Limb (tissue), 2 donors: Measurements from ENCODE around the gene MUC2.
"Not testable (repeated sequence)": the region's sequence is repeated elsewhere in the genome, so short reads cannot be mapped to it uniquely, and the experiment has no call there.

Source experiments
- DNase-seq, 2 donors: peaks; one replicate each; pipeline ENCODE4 v3.0.0-alpha.2; 2016; ENCODE audit errors: extremely low spot score in 2 of 2

Gene MUC2

GRCh38 chr11:1104411-1105182 is 29.9 kb downstream of the MUC2 start:
- no peak for DNase-seq

DNA sequence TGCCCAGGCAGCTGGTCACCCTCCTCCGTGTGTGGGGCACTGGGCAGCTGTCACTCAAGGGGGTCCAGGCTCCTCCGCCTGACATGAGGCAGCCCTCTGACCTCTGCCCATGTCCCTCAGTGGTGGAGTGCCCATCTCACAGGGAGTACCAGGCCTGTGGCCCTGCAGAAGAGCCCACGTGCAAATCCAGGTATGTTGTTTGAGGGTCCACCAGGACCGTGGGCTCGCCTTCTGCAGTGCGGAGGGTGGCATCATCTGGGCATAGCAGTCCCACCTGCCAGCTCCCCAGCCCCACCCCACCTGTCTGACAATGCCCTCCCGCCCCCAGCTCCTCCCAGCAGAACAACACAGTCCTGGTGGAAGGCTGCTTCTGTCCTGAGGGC is 30.5 kb downstream of the MUC2 start:
- no peak for DNase-seq

DNA sequence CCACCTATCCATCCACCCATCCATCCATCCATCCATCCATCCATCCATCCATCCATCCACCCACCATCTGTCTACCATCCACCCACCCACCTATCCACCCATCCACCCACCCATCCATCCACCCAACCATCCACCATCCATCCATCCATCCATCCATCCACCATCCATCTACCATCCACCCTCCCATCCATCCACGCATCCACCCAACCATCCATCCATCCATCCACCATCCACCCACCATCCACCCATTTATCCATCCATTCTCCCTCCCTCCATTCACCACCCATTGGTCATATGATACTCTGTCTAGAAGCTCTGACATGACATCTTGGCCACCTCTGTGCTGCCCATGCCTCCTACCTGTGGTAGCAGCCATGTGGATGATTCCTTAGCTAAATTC is 31.7 kb downstream of the MUC2 start:
- no peak for DNase-seq

GRCh38 chr11:1107316-1108245 is 32.9 kb downstream of the MUC2 start:
- no peak for DNase-seq

GRCh38 chr11:1108246-1108900 is 33.7 kb downstream of the MUC2 start:
- no peak for DNase-seq

DNA sequence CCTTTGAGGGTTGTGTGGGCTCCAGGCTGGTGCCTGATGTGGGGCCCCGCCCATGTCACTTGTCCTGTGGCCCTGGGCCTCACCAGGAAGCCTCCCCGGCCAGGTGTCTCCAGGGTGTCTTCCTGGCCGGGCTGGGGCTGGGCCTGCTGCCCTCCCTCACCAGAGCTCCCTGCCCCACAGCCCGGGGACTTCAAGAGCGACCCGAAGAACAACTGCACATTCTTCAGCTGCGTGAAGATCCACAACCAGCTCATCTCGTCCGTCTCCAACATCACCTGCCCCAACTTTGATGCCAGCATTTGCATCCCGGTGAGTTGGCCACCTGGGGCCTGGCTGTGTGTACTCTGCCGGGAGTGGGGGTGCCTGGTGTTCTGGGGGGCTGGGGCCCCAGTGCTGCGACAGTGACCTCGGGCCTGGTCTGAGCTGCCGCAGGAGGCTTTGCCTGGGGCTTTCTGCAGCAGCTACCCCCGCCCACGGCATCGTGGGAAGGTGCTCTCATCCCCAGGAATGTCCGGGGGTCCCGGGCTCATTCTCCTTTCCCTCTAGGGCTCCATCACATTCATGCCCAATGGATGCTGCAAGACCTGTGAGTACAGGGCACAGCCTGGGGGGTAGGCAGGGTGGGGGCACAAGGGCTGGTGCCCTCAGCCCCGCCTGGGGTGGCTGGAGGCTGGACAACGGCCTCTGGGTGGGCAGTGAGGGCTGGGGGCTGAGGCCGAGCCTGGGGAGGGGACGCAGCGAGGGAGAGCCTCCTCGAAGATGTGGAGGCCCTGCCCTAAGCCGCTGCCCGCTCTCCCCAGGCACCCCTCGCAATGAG is 34.6 kb downstream of the MUC2 start:
- DNase-seq, result no peak

DNA sequence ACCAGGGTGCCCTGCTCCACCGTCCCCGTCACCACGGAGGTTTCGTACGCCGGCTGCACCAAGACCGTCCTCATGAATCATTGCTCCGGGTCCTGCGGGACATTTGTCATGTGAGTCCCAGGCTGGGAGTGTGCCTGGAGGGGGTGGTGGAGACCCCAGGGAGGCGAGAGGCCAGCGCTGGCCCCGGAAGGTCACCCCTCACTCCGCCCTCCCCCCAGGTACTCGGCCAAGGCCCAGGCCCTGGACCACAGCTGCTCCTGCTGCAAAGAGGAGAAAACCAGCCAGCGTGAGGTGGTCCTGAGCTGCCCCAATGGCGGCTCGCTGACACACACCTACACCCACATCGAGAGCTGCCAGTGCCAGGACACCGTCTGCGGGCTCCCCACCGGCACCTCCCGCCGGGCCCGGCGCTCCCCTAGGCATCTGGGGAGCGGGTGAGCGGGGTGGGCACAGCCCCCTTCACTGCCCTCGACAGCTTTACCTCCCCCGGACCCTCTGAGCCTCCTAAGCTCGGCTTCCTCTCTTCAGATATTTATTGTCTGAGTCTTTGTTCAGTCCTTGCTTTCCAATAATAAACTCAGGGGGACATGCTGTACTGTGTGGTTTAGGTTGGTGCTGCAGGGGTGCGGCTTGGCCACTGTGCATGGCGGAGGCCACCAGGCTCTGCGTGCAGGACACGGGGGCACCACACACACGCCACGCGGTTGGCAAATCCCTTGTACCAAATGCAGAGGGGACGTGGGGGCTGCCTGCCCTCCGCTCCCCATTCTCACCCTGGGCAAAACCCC is 35.4 kb downstream of the MUC2 start:
- DNase-seq, result no peak

GRCh38 chr11:1111545-1112212 is 37.0 kb downstream of the MUC2 start:
- no peak for DNase-seq

DNA sequence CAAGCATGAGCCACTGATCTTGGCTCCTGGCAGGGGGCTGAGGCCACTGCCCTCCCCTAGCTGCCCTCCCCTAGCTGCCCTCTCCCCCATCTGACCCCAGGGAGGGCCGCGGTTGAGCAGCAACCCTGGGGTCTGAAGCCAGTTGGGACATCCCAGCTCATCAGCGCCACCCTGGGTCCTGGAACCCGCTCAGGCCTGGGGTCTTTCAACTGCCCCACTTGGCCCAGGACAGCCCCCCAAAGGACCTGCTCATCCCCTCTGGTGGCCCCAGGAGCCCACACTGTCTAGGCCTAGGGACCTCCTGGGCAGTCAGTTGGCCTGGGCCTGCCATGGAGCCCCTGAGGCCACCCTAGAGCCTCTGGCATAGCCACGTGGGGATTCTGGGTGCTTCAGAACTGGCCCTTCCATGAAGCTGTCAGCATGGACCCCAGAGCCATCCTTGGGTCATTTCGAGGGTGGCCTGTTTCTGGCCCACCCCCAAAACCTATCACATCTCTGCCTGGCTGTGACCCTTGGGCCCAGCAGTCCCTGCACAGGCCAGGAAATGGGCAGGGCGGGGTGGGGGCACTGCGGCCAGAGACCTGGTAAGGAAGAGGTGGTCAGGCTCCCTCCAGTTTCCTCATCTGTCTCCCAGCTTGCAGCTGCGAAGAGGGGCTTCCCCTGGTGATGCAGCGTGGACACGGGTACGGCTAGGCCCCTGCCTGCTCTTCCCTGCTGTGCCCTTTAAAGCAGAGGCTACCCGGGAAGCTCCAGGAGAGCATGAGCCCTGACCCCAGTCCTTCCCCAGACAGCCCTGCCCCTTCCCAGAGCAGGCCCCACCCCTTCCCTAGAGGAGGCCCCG is 37.9 kb downstream of the MUC2 start:
- no peak for DNase-seq

GRCh38 chr11:1113405-1114201 is 38.9 kb downstream of the MUC2 start:
- DNase-seq, result peak in 1 of 2 donors; percentile 24

DNA sequence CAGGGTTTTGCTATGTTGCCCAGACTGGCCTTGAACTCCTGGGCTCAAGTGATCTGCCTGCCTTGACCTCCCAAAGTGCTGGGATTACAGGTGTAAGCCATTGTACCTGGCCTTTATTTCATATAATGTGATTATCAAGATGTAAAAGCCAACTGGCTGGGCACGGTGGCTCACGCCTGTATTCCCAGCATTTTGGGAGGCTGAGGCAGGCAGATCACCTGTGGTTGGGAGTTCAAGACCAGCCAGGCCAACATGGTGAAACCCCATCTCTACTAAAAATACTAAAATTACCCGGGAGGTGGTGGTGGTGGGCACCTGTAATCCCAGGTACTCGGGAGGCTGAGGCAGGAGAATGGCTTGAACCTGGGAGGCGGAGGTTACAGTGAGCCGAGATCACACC is 40.6 kb downstream of the MUC2 start:
- DNase-seq, result not testable (repeated sequence)

GRCh38 chr11:1116104-1116503 is 41.4 kb downstream of the MUC2 start:
- DNase-seq, result no peak

GRCh38 chr11:1116666-1117390 is 42.2 kb downstream of the MUC2 start:
- DNase-seq, result no peak

DNA sequence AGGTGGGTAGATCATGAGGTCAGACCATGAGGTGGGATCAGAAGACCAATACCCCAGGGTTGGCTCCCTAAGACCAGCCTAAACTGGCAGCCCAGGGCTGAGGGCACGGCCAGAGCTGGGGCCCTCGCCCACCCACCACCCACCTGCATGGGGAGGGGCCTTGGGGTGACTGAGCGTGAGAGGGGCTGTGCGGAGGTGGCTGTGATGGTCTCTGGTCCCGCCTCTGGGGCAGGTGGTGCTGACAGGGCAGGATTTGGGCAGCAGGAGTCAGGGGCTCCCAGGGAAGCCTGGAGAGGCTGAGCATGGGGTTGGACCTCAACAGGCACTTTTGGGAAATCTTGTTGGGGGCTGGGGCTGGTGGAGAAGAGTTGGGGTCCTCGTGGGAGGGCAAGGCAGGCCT is 43.3 kb downstream of the MUC2 start:
- no peak for DNase-seq

- DNase-seq, result peak in 1 of 2 donors; percentile 18
Measured at GRCh38 chr11:1118755-1119603, 44.3 kb downstream of the MUC2 start.

- DNase-seq, result no peak
Measured at GRCh38 chr11:1119604-1120146, 45.0 kb downstream of the MUC2 start.
